Activated T-cell treated with anti-CD3 and anti-CD28 coated beads, Interleukin-2, amount 50 U/mL, for 48 hours (primary cell): ENCODE data around the gene GGTA1.
"Not testable (repeated sequence)": the region's sequence is repeated elsewhere in the genome, so short reads cannot be mapped to it uniquely, and the experiment has no call there.

Experiments
- DNase-seq, 2 experiments: peaks; one replicate each; pipeline ENCODE4 v3.0.0-alpha.2; 2020

The GGTA1 gene

GRCh38 chr9:121498487-121499176, 1.0 kb downstream of the GGTA1 start:
- DNase-seq: peak; percentile 20 to 27

DNA sequence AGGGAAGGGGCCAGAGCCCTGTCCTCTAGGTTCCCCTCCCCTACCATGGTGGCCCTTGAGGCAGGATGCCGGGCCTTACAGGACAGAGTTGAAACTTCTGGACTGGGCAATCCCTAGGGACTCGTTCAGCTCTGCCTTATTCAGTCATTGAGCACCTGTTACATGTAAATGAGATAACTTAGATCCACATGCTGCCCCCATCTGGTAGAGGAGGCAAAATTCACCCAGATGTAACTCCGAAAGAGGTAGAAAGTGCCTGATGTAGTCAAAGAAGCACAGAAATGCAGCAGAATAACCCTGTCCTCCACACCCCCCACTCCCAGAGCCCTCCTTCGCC, 1.5 kb downstream of the GGTA1 start:
- DNase-seq: peak; percentile 56 to 63

DNA sequence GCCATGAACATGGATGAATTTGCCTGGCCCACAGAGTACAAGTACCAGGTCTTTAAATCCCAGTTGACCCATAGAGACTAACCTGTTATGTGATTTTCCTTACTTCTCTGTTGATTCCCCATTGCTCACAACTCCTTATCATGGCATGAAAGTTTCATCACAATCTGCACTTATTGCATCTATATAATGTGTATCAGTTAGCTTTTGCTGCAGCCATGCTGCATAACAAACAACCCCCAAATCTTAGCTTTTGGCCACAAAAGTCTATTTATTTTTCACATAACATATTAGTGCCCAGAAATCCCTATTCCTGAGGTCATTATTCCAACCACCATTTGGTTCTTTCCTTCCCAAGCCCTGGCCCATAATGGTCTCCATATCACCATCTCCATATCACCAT, 3.7 kb downstream of the GGTA1 start:
- DNase-seq: no peak

- no peak for DNase-seq
These were observed 5.5 kb downstream of the GGTA1 start for GRCh38 chr9:121494192-121494591.

DNA sequence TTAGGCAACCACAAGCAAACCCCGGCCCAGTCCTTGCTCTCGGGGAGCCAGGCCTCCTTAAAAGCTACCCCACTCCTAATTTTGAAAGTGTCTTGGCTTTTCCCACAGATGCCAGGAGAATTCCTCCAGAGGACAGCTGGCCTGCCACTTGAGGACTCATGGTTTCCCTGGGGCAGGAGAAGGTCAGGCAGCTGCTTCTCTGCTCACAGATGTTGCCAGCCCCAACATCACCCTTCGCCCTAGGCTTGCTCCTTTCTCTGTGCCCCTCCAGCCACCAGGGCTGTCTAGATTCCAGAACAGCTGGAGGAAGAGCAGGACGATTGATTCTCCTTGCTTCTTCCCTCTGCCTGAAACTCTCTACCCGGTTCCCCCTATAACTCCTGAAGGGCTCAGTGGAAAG, 8.5 kb downstream of the GGTA1 start:
- no peak for DNase-seq

DNA sequence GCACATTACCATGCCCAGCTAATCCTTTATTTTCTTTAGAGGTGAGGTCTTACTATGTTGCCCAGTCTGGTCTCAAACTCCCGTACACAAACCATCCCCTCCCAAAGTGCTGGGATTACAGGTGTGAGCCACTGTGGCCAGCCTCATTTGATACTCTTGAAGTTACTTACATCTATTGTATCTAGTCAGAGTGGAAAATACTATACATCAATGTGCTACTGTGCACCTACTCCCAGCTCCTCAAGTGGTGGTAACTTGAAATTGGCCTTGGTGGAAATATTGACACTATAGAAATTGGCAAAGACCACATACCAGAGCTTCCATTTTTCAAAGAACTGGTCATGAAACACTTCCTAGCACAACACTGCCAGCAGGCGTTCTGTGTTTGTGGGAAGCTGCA, 10.3 kb downstream of the GGTA1 start:
- DNase-seq: no peak

- no peak for DNase-seq
These were observed 13.6 kb downstream of the GGTA1 start for GRCh38 chr9:121486043-121486442.

GRCh38 chr9:121485623-121486022, 14.0 kb downstream of the GGTA1 start:
- DNase-seq: no peak

GRCh38 chr9:121484651-121485446, 14.8 kb downstream of the GGTA1 start:
- no peak for DNase-seq

GRCh38 chr9:121483473-121484031, 16.1 kb downstream of the GGTA1 start:
- no peak for DNase-seq

DNA sequence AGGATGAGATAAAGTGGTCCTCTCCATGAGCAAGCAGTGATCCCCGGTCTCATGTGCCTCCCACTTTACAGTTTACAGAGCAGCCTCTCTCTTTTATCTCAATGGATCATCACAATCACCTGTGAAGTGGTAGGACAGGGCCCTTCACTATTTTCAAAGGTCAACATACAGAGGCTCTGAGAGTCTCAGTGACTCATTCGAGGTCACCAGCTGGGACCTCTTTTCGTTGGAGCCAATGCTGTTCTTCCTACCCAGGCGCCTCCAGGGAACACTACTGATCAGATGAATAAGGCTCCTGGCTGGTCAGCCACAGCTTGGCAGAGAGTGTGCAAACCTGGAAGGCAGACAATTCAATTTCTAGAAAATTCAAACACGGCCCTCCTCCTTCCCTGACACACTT, 16.6 kb downstream of the GGTA1 start:
- no peak for DNase-seq

- DNase-seq: no peak
These were observed 20.6 kb downstream of the GGTA1 start for GRCh38 chr9:121478816-121479676.

GRCh38 chr9:121476156-121476555, 23.5 kb downstream of the GGTA1 start:
- no peak for DNase-seq

DNA sequence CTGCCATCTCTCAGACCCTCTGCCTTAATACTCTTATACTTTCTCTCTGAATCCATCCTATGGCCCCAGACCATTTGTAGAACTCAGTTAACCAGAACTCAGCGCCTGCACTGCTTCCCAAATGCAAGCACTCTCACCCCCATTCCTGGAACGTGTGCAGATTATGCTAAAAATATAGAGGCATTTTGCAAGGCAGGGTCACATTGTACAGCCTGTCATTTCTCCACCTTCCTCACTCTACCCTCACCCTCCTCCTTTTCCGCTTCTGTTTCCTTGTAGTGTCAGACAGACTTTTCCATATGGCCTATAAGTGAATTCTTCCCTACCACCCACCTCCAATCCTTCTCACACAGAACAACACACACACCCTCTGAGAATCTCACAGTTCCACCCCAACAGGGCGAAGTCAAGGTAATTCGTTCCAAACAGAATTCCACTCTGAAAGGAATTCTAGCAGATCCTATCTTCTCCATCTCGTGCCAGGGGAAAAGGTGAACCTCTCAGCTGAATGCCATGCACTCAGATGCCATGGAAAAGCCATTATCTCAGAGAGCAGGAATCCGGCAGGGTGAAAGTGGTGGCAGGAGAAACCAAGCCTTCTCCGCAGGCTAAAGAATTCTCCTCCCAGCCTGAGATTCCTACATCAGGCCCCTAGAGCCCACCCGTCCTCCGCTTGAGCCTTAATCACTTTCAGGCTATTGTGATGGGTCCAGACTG, 25.3 kb downstream of the GGTA1 start:
- DNase-seq: no peak

DNA sequence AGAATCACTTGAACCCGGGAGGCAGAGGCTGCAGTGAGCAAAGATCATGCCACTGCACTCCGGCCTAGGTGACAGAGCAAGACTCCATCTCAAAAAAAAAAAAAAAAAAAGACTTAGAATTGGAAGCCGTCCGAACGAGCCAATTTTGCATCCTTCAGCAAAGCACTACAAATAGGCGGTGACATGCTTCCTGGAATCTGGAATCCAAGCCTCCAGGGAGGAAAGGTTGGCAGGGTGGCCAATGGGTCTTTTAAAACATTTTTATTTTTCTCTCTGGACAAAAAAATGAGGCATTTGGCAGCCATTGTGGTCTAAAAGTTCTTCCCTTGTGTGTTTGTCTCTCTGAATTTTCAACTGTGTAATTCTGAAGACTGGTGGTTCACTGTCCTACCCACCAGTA, 26.4 kb downstream of the GGTA1 start:
- DNase-seq: no peak

DNA sequence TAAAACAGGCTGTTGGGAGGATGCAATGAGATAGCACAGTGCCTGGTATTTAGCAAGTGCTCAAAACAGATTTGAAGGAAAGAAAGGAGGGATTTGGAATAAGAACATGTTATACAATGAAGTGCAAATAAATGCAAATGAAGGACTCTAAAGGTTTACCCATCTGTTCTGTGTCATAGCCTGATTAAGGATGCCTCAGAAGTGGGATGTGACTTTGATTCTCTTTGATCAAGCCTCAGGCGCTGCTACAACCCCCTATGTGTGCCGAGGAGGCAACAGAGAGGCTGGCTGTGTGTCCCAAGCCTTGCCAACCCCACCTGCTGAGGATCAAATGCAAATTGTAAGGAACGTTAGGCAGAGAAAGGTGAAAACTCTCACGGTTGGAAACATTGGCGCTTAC, 27.2 kb downstream of the GGTA1 start:
- DNase-seq: no peak

DNA sequence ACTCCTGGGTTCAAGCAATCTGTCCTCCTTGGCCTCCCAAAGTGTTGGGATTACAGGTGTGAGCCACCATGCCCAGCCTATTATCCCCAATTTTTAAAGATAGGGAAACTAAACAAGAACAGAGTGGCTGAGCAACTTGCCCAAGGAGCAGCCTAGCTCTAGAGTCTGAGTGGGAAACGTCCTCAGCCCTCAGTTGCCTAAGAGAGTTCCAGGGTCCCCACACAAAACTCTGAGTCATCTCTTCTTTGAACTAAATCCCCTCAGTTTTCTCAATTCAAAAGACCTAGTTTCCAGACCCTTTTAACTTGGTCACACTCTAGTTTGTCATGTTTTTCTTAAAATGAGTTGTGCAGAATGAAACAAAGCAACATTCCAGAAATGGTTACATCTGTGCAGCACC, 33.5 kb downstream of the GGTA1 start:
- no peak for DNase-seq

- no peak for DNase-seq
These were observed 34.7 kb downstream of the GGTA1 start for GRCh38 chr9:121464968-121465367.

DNA sequence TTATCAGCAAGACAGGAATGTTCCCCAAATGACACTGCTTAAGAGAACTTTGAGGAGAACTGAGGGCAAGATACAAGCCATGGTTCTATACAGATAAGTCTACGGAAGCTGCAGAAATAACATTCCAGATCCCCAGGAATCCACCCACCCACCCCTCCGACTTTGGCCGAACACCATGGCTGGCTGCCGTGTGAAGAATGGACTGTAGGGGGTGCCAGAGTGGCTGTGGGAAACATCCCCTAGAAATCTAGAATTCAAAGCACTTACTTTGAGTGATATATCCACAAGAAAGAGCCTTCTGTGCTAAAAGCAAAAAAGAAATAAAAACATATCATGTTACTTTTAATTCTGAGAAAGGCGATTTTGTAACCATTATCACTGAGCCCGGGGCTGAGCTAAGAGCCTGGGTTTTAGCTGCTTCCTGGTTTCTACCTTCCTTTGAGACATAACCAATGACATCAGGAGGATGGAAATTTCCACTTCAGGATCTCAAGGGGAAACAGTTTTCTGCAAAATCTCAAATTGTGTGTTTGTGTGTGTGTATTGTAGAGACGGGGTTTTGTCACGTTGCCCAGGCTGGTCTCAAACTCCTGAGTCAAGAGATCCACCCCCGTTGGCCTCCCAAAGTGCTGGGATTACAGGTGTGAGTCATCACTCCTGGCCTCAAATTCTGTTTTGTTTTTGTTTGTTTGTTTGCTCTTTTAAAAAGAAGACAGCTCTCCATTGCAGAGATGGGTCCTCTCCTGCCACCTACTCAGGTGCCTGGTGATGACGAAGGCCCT, 36.4 kb downstream of the GGTA1 start:
- DNase-seq: peak; percentile 57 to 61

GRCh38 chr9:121459513-121459912, 40.1 kb downstream of the GGTA1 start:
- no peak for DNase-seq

GRCh38 chr9:121458449-121458848, 41.2 kb downstream of the GGTA1 start:
- DNase-seq: not testable (repeated sequence)
